Parathyroid adenoma (tissue), 2 donors: Measurements from ENCODE around the gene PRKG1.

ENCODE experiments used
- H2AFZ ChIP-seq: fragments of 300-600 bp; sonication (generic); one replicate; pipeline ENCODE4 v1.7.0; 2017; ENCODE audit warnings: antibody characterized with exemption, mild to moderate bottlenecking
- H3K27ac ChIP-seq: fragments of 300-600 bp; sonication (generic); one replicate; pipeline ENCODE4 v1.7.0; 2017
- H3K27me3 ChIP-seq: fragments of 300-600 bp; sonication (generic); one replicate; pipeline ENCODE4 v1.7.0; 2017; ENCODE audit warnings: low read length; ENCODE audit not compliant: control insufficient read depth, insufficient read depth
- H3K36me3 ChIP-seq: fragments of 300-600 bp; sonication (generic); one replicate; pipeline ENCODE4 v1.7.0; 2017; ENCODE audit warnings: low read length; ENCODE audit not compliant: control insufficient read depth, insufficient read depth
- H3K4me1 ChIP-seq: fragments of 300-600 bp; sonication (generic); one replicate; pipeline ENCODE4 v1.7.0; 2017; ENCODE audit warnings: control low read depth
- H3K4me2 ChIP-seq: fragments of 300-600 bp; sonication (generic); one replicate; pipeline ENCODE4 v1.7.0; 2017; ENCODE audit warnings: low read length
- H3K4me3 ChIP-seq: fragments of 300-600 bp; sonication (generic); one replicate; pipeline ENCODE4 v1.7.0; 2017; ENCODE audit warnings: low read depth, low read length
- H3K79me2 ChIP-seq: fragments of 300-600 bp; sonication (generic); one replicate; pipeline ENCODE4 v1.7.0; 2017; ENCODE audit warnings: control low read depth
- H3K9ac ChIP-seq: fragments of 300-600 bp; sonication (generic); one replicate; pipeline ENCODE4 v1.7.0; 2017; ENCODE audit warnings: mild to moderate bottlenecking
- H3K9me3 ChIP-seq: fragments of 300-600 bp; sonication (generic); one replicate; pipeline ENCODE4 v1.7.0; 2017; ENCODE audit warnings: low read length; ENCODE audit not compliant: control insufficient read depth
- TF ChIP-seq, protein P1 (sequence below): fragments of 300-600 bp; sonication (generic); IDR thresholded peaks from one replicate; pipeline ENCODE4 v1.7.0; 2017; ENCODE audit warnings: antibody characterized with exemption, mild to moderate bottlenecking
- donor health status: primary hyperparathyroidism.

Gene PRKG1

GRCh38 chr10:52335665-52336064, 1261.4 kb downstream of the PRKG1 start:
- no peak overlapping the region for H3K4me3 ChIP-seq
- H3K4me2 ChIP-seq, result no peak overlapping the region
- H3K9ac ChIP-seq, result no peak overlapping the region
- H3K27me3 ChIP-seq, result no peaks in the 10 kb centered on the region
- H3K4me1 ChIP-seq, result no peaks in the 10 kb centered on the region
- no peak overlapping the region for H2AFZ ChIP-seq
- H3K9me3 ChIP-seq, result no peaks in the 10 kb centered on the region
- no peak overlapping the region for H3K27ac ChIP-seq
- no peaks in the 10 kb centered on the region for H3K79me2 ChIP-seq
- TF ChIP-seq, protein P1, sequence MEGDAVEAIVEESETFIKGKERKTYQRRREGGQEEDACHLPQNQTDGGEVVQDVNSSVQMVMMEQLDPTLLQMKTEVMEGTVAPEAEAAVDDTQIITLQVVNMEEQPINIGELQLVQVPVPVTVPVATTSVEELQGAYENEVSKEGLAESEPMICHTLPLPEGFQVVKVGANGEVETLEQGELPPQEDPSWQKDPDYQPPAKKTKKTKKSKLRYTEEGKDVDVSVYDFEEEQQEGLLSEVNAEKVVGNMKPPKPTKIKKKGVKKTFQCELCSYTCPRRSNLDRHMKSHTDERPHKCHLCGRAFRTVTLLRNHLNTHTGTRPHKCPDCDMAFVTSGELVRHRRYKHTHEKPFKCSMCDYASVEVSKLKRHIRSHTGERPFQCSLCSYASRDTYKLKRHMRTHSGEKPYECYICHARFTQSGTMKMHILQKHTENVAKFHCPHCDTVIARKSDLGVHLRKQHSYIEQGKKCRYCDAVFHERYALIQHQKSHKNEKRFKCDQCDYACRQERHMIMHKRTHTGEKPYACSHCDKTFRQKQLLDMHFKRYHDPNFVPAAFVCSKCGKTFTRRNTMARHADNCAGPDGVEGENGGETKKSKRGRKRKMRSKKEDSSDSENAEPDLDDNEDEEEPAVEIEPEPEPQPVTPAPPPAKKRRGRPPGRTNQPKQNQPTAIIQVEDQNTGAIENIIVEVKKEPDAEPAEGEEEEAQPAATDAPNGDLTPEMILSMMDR, result no peak
- H3K36me3 ChIP-seq, result no peaks in the 10 kb centered on the region

- Histone ChIP-seq H3K79me2 (no peaks in the 10 kb centered on the region), H3K36me3 (no peaks in the 10 kb centered on the region), H3K27ac (no peak overlapping the region), H3K9me3 (no peaks in the 10 kb centered on the region), H3K9ac (no peak overlapping the region), H3K27me3 (no peaks in the 10 kb centered on the region), H3K4me1 (no peaks in the 10 kb centered on the region), H3K4me3 (no peak overlapping the region), H2AFZ (no peak overlapping the region), H3K4me2 (no peak overlapping the region)
- TF ChIP-seq, protein P1, result no peak
These were observed 1262.9 kb downstream of the PRKG1 start for GRCh38 chr10:52337225-52337624.

GRCh38 chr10:52343439-52343838, 1269.2 kb downstream of the PRKG1 start:
- no peaks in the 10 kb centered on the region for H3K36me3 ChIP-seq
- H3K27me3 ChIP-seq, result no peaks in the 10 kb centered on the region
- H2AFZ ChIP-seq, result no peak overlapping the region
- TF ChIP-seq, protein P1, result no peak
- no peaks in the 10 kb centered on the region for H3K79me2 ChIP-seq
- no peak overlapping the region for H3K27ac ChIP-seq
- no peaks in the 10 kb centered on the region for H3K4me1 ChIP-seq
- no peak overlapping the region for H3K4me2 ChIP-seq
- H3K4me3 ChIP-seq, result no peak overlapping the region
- no peaks in the 10 kb centered on the region for H3K9me3 ChIP-seq
- no peak overlapping the region for H3K9ac ChIP-seq

DNA sequence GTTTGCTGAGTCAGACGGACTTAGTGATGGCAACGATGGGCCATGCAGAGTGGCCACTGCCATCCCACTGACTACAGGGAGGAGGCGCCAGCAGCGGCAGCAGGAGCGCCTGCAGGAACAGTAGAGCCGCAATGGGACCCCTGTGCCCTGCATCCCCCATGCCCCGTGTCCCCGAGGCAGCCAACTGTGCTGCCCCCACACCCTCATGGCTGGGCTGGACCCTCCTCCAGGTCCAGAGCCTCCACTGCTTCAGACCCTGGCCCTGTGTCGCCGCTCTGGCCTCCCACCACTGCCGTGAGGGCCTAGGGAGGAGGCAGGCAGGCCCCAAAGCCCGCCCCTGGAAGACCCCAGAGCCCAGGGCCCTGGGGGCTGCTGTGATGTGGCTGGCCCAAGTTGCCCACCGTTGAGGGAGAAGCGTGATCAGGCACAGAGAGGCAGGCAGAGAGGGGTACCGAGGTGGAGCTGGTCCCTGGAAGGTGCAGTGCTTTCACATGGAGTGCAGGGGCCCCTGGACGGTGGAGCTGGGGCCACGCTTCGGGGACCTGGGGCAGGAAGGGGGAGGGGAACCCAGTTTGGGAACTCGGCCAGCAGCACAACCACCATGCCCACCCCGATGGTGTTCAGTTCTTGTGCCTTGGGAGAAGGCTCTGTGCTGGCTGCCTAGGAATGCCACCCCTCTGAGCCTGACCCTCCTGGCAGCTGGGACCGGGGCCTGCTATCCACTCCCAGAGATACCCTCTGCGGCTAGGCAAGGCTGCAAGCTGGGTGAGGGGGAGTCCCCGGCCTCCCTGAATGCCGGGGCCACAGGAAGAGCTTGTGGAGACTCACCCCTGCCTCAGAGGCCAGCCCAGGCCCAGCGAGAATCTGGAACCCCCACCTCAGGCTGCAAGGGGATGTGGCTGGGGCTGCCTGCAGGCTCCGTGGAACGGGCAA, 1272.4 kb downstream of the PRKG1 start:
- Histone ChIP-seq H3K4me1 (no peaks in the 10 kb centered on the region), H3K9me3 (no peaks in the 10 kb centered on the region), H2AFZ (no peak overlapping the region), H3K27me3 (no peaks in the 10 kb centered on the region), H3K9ac (no peak overlapping the region), H3K4me3 (no peak overlapping the region), H3K4me2 (no peak overlapping the region), H3K79me2 (no peaks in the 10 kb centered on the region), H3K36me3 (no peaks in the 10 kb centered on the region), H3K27ac (no peak overlapping the region)
- TF ChIP-seq, protein P1, result no peak

- TF ChIP-seq, protein P1, result no peak
- Histone ChIP-seq H3K4me2 (no peak overlapping the region), H2AFZ (no peak overlapping the region), H3K9me3 (no peaks in the 10 kb centered on the region), H3K9ac (no peak overlapping the region), H3K79me2 (no peaks in the 10 kb centered on the region), H3K27me3 (no peaks in the 10 kb centered on the region), H3K36me3 (no peaks in the 10 kb centered on the region), H3K27ac (no peak overlapping the region), H3K4me3 (no peak overlapping the region), H3K4me1 (no peaks in the 10 kb centered on the region)
These were observed 1273.0 kb downstream of the PRKG1 start for GRCh38 chr10:52347327-52347667.
